ENCODE measurements around the gene KCTD10.
"Not testable (repeated sequence)": the region's sequence is repeated elsewhere in the genome, so short reads cannot be mapped to it uniquely, and the experiment has no call there.

Gene KCTD10

DNA sequence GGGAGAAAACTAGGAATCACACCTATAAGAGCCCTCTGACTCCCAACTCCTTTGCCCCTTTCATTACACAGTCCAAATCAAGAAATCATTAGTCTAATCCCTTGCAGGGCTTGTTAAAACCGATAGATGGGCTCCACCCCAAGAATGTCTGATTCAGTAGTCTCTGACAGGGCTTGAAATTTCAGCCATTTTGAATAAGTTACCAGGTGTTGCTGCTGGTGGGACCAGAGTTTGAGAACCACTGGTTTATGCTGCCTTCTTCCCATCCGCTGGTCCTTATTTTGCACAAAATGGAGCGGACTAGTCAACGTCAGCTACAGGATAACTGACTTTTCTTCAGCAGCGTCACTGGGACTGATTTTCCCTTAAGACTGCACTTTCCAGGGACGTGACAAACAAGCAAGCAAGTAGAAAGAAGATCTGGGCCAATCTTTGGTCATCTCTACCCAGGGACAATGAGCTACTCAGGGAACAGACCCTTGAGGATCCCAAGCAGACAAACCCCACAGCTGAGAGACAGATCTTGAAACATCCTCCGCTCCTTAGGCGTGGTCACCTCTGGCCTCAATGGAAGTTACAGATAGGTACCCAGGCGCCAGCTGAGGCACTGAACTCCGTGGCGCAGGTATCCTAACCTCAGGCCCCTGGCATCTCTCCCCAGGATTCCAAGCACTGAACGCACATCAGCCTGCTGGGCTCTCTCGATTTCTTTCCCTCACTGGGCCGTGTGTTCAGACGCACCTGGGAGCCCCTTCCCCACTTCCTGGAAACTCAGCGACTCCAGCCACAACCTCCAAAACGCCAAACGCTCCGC is 900 bp downstream of the KCTD10 start:
- Histone ChIP-seq H3K27me3 (ENCODE audit: insufficient read depth, poor library complexity, severe bottlenecking) (no peaks in the 10 kb centered on the region), H3K27ac (replicated peaks) (peak overlapping the region; percentile 99), H3K4me3 (replicated peaks; ENCODE audit: insufficient read depth, low read length) (peak overlapping the region; percentile 99)
- TF ChIP-seq SPI1 (IDR thresholded peaks at IDR 0.05; ENCODE audit: borderline replicate concordance, low read depth) = no peak
- no peak for TF ChIP-seq CTCF (IDR thresholded peaks at IDR 0.05; ENCODE audit: insufficient read depth, low read length)
- TF ChIP-seq POLR2AphosphoS5 (IDR thresholded peaks at IDR 0.05; ENCODE audit: low read depth) = no peak
- TF ChIP-seq GABPA (IDR thresholded peaks at IDR 0.05; ENCODE audit: low read depth) = no peak
- TF ChIP-seq, protein P1, sequence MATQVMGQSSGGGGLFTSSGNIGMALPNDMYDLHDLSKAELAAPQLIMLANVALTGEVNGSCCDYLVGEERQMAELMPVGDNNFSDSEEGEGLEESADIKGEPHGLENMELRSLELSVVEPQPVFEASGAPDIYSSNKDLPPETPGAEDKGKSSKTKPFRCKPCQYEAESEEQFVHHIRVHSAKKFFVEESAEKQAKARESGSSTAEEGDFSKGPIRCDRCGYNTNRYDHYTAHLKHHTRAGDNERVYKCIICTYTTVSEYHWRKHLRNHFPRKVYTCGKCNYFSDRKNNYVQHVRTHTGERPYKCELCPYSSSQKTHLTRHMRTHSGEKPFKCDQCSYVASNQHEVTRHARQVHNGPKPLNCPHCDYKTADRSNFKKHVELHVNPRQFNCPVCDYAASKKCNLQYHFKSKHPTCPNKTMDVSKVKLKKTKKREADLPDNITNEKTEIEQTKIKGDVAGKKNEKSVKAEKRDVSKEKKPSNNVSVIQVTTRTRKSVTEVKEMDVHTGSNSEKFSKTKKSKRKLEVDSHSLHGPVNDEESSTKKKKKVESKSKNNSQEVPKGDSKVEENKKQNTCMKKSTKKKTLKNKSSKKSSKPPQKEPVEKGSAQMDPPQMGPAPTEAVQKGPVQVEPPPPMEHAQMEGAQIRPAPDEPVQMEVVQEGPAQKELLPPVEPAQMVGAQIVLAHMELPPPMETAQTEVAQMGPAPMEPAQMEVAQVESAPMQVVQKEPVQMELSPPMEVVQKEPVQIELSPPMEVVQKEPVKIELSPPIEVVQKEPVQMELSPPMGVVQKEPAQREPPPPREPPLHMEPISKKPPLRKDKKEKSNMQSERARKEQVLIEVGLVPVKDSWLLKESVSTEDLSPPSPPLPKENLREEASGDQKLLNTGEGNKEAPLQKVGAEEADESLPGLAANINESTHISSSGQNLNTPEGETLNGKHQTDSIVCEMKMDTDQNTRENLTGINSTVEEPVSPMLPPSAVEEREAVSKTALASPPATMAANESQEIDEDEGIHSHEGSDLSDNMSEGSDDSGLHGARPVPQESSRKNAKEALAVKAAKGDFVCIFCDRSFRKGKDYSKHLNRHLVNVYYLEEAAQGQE (IDR thresholded peaks at IDR 0.05; ENCODE audit: insufficient replicate concordance, low read depth) = no peak
- DNase-seq (ENCODE audit: low read depth in 1 of 2, low spot score in 1 of 2) = no peak

DNA sequence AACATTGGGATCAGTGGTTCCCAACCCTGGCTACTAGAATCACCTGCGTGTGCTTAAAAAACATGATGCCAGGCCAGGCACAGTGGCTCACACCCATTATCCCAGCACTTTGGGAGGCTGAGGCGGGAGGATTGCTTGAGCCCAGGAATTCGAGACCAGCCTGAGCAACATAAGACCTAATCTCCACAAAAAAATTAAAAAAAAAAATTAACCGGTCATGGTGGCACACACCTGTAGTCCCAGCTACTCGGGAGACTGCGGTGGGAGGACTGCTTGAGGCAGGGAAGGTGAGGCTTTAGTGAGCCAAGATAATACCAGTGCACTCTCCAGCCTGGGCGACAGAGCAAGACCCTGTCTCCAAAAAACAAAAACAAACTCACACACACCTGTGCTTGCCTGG is 2.0 kb downstream of the KCTD10 start:
- DNase-seq (ENCODE audit: low read depth in 1 of 2, low spot score in 1 of 2) = no peak
- Histone ChIP-seq H3K4me3 (replicated peaks; ENCODE audit: insufficient read depth, low read length) (no peak overlapping the region), H3K27me3 (ENCODE audit: insufficient read depth, poor library complexity, severe bottlenecking) (no peaks in the 10 kb centered on the region), H3K27ac (replicated peaks) (no peak overlapping the region)
- TF ChIP-seq, protein P1 (IDR thresholded peaks at IDR 0.05; ENCODE audit: insufficient replicate concordance, low read depth) = no peak
- no peak for TF ChIP-seq SPI1 (IDR thresholded peaks at IDR 0.05; ENCODE audit: borderline replicate concordance, low read depth)
- TF ChIP-seq GABPA (IDR thresholded peaks at IDR 0.05; ENCODE audit: low read depth) = no peak

DNA sequence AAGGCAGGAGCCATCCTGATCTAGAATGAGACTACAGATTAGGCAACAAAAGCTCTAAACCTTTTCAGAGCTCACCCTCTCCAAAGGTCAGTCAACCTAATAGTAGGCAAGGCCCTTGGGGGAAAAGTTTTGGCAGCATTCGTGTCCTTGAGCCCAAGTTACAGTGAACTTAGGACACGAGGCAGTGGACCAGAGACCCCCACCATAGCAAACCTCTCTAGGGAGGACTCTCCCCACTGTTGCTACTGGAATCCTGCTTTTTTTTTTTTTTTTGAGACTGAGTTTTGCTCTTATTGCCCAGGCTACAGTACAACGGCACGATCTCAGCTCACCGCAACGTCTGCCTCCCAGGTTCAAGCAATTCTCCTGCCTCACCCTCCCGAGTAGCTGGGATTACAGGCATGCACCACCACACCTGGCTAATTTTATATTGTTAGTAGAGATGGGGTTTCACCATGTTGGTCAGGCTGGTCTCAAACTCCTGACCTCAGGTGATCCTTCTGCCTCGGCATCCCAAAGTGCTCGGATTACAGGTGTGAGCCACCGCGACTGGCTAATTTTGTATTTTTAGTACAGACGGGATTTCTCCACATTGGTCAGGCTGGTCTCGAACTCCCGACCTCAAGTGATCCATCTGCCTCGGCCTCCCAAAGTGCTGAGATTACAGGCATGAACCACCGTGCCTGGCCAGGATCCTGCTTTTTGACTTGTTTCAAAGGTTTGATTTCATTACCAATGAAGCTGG is 3.4 kb downstream of the KCTD10 start:
- H3K4me3 ChIP-seq (replicated peaks; ENCODE audit: insufficient read depth, low read length); DNase-seq (ENCODE audit: low read depth in 1 of 2, low spot score in 1 of 2); H3K27ac ChIP-seq (replicated peaks); H3K27me3 ChIP-seq (ENCODE audit: insufficient read depth, poor library complexity, severe bottlenecking): not testable (repeated sequence)

DNA sequence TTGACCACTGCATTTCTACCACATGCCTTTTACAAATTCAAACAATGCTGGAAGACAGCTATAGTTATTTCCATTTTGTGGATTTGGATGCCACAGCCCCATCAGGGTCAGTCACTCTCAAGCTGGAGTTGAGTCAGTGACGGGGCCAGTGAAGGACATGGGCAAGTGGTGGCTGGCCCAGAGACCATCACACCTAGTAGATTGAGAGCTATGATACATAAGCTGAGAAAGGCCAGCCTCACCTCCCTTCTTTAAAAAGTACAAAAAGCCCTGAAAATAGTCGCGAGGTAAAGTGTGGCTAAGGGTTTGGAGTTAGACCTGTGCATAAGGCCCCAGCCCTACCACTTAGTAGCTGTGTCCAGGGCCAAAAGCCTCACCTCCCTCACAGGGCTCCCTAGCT is 4.1 kb downstream of the KCTD10 start:
- TF ChIP-seq CTCF (IDR thresholded peaks at IDR 0.05; ENCODE audit: insufficient read depth, low read length) (no peak), GABPA (IDR thresholded peaks at IDR 0.05; ENCODE audit: low read depth) (no peak), POLR2AphosphoS5 (IDR thresholded peaks at IDR 0.05; ENCODE audit: low read depth) (no peak), SPI1 (IDR thresholded peaks at IDR 0.05; ENCODE audit: borderline replicate concordance, low read depth) (no peak)
- TF ChIP-seq, protein P1 (IDR thresholded peaks at IDR 0.05; ENCODE audit: insufficient replicate concordance, low read depth) = no peak
- no peak for DNase-seq (ENCODE audit: low read depth in 1 of 2, low spot score in 1 of 2)
- no peaks in the 10 kb centered on the region for H3K27me3 ChIP-seq (ENCODE audit: insufficient read depth, poor library complexity, severe bottlenecking)
- H3K27ac ChIP-seq (replicated peaks) = no peak overlapping the region
- no peak overlapping the region for H3K4me3 ChIP-seq (replicated peaks; ENCODE audit: insufficient read depth, low read length)

Data from HL-60 (cell line).